Activated naive CD4-positive, alpha-beta T cell treated with anti-CD3 and anti-CD28 coated beads for 36 hours (primary cell): ENCODE measurements around the gene PDK2. TPM values are rescaled to one million over a fixed set of nuclear protein-coding genes. Genes with fewer than 3 reads are reported as not detected.

Experiments used
- CTCF ChIA-PET: fragments of 350-600 bp; sonication (Branson Sonifier 250); formaldehyde crosslinking; loops from one replicate; lab custom pipeline; 2021; ENCODE audit warnings: antibody characterized with exemption; lab: Charles Lee
- DNase-seq: peaks from one replicate; pipeline ENCODE4 v3.0.0-alpha.2; 2020
- H3K27ac Mint-ChIP-seq: one replicate; pipeline ENCODE4 v1.8.0; 2021; ENCODE audit warnings: mild to moderate bottlenecking, mixed read lengths
- H3K27me3 Mint-ChIP-seq: one replicate; pipeline ENCODE4 v1.8.0; 2021; ENCODE audit warnings: low read depth, mixed read lengths
- H3K36me3 Mint-ChIP-seq: one replicate; pipeline ENCODE4 v1.8.0; 2021; ENCODE audit warnings: low read depth, mixed read lengths
- H3K4me1 Mint-ChIP-seq: one replicate; pipeline ENCODE4 v1.8.0; 2021; ENCODE audit warnings: low read depth, mixed read lengths
- H3K4me3 Mint-ChIP-seq: one replicate; pipeline ENCODE4 v1.8.0; 2021; ENCODE audit warnings: mild to moderate bottlenecking, moderate library complexity, mixed read lengths
- H3K9me3 Mint-ChIP-seq: one replicate; pipeline ENCODE4 v1.8.0; 2021; ENCODE audit warnings: mixed read lengths
- intact Hi-C: fragments of 100-400 bp; cut with micrococcal nuclease; formaldehyde crosslinking; loops from one replicate; pipeline ENCODE4 v1.15.1; 2023
- total RNA-seq, 2 experiments: library from RNA; stranded (reverse); gene quantifications; one replicate each; pipeline ENCODE4 v1.2.3, GENCODE V29; 2021

PDK2 gene
- total RNA-seq, 2 experiments from 2014 or later: 10.5 to 11.1 TPM

GRCh38 chr17:50105811-50106210, 10.7 kb downstream of the PDK2 start:
- Mint-ChIP-seq H3K4me3 (no peak overlapping the region), H3K9me3 (no peaks in the 10 kb centered on the region), H3K27me3 (no peaks in the 10 kb centered on the region), H3K36me3 (peaks cover 4% of the 10 kb centered on the region), H3K27ac (no peak overlapping the region), H3K4me1 (no peaks in the 10 kb centered on the region)
- no peak for DNase-seq
- intact Hi-C loops: no loop called here
- CTCF ChIA-PET: no interaction called here

DNA sequence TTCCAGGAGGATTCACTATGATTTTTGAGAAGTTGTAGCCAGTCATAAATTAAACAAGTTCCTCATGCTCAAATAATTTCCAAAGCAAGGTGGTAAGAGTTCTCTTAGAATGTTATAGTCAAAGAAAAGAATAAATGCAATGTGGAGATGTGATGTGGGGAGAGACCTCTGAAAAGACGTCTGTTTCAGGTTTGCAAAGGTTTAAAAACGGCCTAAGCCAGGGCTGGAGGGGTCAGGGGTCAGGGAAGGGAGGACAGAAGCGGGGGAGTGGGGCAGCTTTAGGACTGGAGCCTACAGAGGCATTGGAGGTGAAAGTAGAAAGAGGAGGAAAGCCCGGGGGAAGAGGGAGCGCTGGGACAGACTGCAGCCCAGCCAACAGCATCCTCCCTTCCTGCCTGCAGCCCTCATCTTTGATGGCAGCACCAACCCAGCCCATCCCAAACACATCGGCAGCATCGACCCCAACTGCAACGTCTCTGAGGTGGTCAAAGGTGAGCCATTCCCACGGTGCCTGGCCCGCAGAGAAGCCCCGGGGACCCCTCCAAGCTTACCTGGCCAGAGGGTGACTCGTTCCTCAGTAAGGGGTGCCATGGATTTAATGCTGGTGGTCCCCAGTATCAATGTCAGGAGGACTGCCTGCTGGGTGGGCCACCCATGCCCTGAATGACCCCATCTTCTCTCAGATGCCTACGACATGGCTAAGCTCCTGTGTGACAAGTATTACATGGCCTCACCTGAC, 11.4 kb downstream of the PDK2 start:
- H3K4me1 Mint-ChIP-seq: no peaks in the 10 kb centered on the region
- H3K27me3 Mint-ChIP-seq: no peaks in the 10 kb centered on the region
- CTCF ChIA-PET: interaction anchor here (0.9 kb wide), 1 partner anchor 9 kb away, joined by 3 read pairs; no protein-coding TSS in a partner anchor
- peaks cover 4% of the 10 kb centered on the region for H3K36me3 Mint-ChIP-seq
- H3K4me3 Mint-ChIP-seq: no peak overlapping the region
- H3K27ac Mint-ChIP-seq: no peak overlapping the region
- no peak for DNase-seq
- no peaks in the 10 kb centered on the region for H3K9me3 Mint-ChIP-seq
- intact Hi-C loops: no loop called here

DNA sequence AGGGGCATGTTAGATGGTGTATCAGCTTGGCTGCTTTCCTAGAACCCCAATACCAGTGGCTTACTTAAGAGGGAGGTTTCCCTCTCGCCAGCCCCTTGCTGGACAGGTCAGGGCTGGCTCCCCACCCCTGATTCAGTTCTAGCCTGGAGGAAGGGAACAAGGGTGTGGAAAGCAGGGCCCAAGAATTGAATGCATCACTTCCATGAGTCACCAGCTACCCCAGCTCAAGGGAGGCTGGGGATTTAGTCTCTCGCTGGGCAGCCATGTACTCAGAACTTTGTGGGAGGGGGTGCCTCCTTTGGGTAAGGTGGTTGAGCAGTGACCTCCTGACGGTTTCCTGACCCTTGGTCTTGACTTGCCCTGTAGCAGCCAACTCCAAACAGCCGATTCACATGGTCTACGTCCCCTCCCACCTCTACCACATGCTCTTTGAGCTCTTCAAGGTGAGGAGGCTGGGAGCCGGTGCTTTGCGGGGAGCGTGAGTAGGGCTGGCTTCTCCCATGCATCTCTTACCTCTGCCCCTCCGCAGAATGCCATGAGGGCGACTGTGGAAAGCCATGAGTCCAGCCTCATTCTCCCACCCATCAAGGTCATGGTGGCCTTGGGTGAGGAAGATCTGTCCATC, 12.8 kb downstream of the PDK2 start:
- no peaks in the 10 kb centered on the region for H3K4me1 Mint-ChIP-seq
- CTCF ChIA-PET: interaction anchor here (0.7 to 2.7 kb wide), 4 partner anchors 8 to 109 kb away, joined by 3 to 12 read pairs (median 5); partner anchors contain the start of gene PDK2
- H3K4me3 Mint-ChIP-seq: no peak overlapping the region
- H3K9me3 Mint-ChIP-seq: no peaks in the 10 kb centered on the region
- peaks cover 4% of the 10 kb centered on the region for H3K36me3 Mint-ChIP-seq
- intact Hi-C loops: no loop called here
- no peak for DNase-seq
- H3K27ac Mint-ChIP-seq: no peak overlapping the region
- H3K27me3 Mint-ChIP-seq: no peaks in the 10 kb centered on the region

GRCh38 chr17:50108556-50108955, 13.4 kb downstream of the PDK2 start:
- H3K4me1 Mint-ChIP-seq: no peaks in the 10 kb centered on the region
- no peaks in the 10 kb centered on the region for H3K27me3 Mint-ChIP-seq
- H3K9me3 Mint-ChIP-seq: no peaks in the 10 kb centered on the region
- intact Hi-C loops: no loop called here
- CTCF ChIA-PET: interaction anchor here (1.5 to 2.7 kb wide), 2 partner anchors 14 to 21 kb away, joined by 7 to 12 read pairs; partner anchors contain the start of gene PDK2
- no peak for DNase-seq
- H3K4me3 Mint-ChIP-seq: no peak overlapping the region
- no peak overlapping the region for H3K27ac Mint-ChIP-seq
- peaks cover 4% of the 10 kb centered on the region for H3K36me3 Mint-ChIP-seq

DNA sequence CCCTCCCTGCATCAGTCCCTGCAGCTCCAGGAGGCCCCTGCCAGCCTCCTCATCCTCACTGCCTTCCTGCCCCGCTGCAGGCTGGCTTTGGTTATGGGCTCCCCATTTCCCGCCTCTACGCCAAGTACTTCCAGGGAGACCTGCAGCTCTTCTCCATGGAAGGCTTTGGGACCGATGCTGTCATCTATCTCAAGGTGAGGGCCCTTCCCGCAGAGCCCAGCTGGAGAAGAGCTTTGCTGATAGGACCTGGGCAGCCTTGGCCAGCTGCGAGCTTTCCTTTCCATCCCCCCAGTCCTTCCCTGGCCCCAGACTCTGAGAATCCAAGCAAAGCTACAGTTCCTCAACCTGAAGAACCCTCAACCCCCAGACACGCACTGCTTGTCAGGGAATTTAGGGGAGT, 14.1 kb downstream of the PDK2 start:
- DNase-seq: no peak
- Mint-ChIP-seq H3K4me3 (no peak overlapping the region), H3K4me1 (no peaks in the 10 kb centered on the region), H3K9me3 (no peaks in the 10 kb centered on the region), H3K27me3 (no peaks in the 10 kb centered on the region), H3K36me3 (peaks cover 4% of the 10 kb centered on the region), H3K27ac (no peak overlapping the region)
- CTCF ChIA-PET: interaction anchor here (0.7 to 2.7 kb wide), 3 partner anchors 15 to 318 kb away, joined by 3 to 12 read pairs (median 7); partner anchors contain the start of gene PDK2
- intact Hi-C loops: no loop called here

DNA sequence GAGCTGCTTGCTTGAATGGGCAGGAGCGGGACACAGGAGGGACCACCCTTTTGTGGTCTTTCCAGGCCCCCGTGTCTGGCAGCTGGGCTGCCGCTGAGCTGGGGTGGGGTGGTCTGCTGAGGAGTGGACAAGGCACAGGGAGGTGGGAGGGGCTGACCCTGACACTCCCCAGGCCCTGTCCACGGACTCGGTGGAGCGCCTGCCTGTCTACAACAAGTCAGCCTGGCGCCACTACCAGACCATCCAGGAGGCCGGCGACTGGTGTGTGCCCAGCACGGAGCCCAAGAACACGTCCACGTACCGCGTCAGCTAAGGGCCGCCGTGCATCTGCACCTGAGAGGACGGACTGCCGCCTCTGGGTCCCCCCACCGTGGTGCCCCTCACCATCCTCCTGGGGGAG, 14.6 kb downstream of the PDK2 start:
- H3K27me3 Mint-ChIP-seq: no peaks in the 10 kb centered on the region
- no peaks in the 10 kb centered on the region for H3K9me3 Mint-ChIP-seq
- no peaks in the 10 kb centered on the region for H3K4me1 Mint-ChIP-seq
- no peak overlapping the region for H3K4me3 Mint-ChIP-seq
- peaks cover 4% of the 10 kb centered on the region for H3K36me3 Mint-ChIP-seq
- DNase-seq: no peak
- intact Hi-C loops: no loop called here
- no peak overlapping the region for H3K27ac Mint-ChIP-seq
- CTCF ChIA-PET: interaction anchor here (0.7 to 2.7 kb wide), 2 partner anchors 15 to 318 kb away, joined by 3 to 12 read pairs; partner anchors contain the start of gene PDK2

DNA sequence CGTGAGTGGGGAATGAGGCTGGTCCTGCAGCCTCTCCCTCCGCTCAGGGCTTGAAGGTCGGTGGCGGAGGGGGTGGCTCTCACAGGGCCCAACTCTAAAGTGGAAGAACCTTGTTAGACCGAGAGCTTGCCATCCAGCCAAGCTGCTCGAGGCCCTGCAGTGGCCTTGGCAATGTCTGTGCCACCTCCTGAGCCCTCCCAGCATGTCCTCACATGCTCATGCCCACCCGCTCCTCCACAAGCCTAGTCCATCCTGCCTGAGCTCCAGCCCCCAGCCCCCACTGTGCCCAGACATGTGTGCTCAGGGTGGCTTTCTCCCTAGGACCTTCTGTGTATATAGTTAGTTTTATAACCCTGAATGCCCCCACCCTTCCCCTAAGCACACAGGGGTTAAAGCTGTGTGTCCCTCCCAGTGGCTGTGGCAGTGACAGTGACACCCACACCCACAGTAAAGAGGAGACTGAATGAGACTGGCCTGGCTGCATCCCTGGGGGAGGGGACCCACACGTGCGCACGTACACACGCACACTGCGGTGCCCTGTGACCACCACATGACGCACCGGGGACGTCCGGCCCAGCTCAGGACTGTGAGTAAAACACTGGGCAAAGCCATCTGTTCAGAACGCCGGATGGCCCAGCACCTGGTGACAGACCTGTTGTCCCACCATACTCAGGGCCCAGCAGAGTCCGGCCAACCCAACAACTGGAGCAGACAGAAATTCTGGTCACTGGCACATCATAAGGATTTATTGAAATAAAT, 15.6 kb downstream of the PDK2 start:
- Mint-ChIP-seq H3K36me3 (peaks cover 4% of the 10 kb centered on the region), H3K27me3 (peaks cover 8% of the 10 kb centered on the region), H3K27ac (no peak overlapping the region), H3K9me3 (no peaks in the 10 kb centered on the region), H3K4me3 (no peak overlapping the region), H3K4me1 (no peaks in the 10 kb centered on the region)
- intact Hi-C loops: no loop called here
- no peak for DNase-seq
- CTCF ChIA-PET: interaction anchor here (0.9 to 1.8 kb wide), 4 partner anchors 17 to 172 kb away, joined by 3 to 6 read pairs (median 4); no protein-coding TSS in a partner anchor

- Mint-ChIP-seq H3K9me3 (no peaks in the 10 kb centered on the region), H3K27ac (no peak overlapping the region), H3K36me3 (peaks cover 4% of the 10 kb centered on the region), H3K4me1 (peaks cover 4% of the 10 kb centered on the region), H3K4me3 (no peak overlapping the region), H3K27me3 (peaks cover 16% of the 10 kb centered on the region)
- DNase-seq: no peak
- CTCF ChIA-PET: interaction anchor here (0.6 to 1.8 kb wide), 7 partner anchors 18 to 171 kb away, joined by 3 to 6 read pairs (median 3); no protein-coding TSS in a partner anchor
- intact Hi-C loops: no loop called here
Measured at GRCh38 chr17:50111673-50112655, 16.8 kb downstream of the PDK2 start.

- peaks cover 4% of the 10 kb centered on the region for H3K36me3 Mint-ChIP-seq
- H3K4me3 Mint-ChIP-seq: no peak overlapping the region
- DNase-seq: no peak
- H3K27ac Mint-ChIP-seq: no peak overlapping the region
- CTCF ChIA-PET: interaction anchor here (0.6 to 6.2 kb wide), 6 partner anchors 18 to 116 kb away, joined by 3 to 29 read pairs (median 3); no protein-coding TSS in a partner anchor
- H3K9me3 Mint-ChIP-seq: no peaks in the 10 kb centered on the region
- intact Hi-C loops: no loop called here
- peaks cover 7% of the 10 kb centered on the region for H3K4me1 Mint-ChIP-seq
- peaks cover 20% of the 10 kb centered on the region for H3K27me3 Mint-ChIP-seq
Measured at GRCh38 chr17:50112694-50113093, 17.5 kb downstream of the PDK2 start.

DNA sequence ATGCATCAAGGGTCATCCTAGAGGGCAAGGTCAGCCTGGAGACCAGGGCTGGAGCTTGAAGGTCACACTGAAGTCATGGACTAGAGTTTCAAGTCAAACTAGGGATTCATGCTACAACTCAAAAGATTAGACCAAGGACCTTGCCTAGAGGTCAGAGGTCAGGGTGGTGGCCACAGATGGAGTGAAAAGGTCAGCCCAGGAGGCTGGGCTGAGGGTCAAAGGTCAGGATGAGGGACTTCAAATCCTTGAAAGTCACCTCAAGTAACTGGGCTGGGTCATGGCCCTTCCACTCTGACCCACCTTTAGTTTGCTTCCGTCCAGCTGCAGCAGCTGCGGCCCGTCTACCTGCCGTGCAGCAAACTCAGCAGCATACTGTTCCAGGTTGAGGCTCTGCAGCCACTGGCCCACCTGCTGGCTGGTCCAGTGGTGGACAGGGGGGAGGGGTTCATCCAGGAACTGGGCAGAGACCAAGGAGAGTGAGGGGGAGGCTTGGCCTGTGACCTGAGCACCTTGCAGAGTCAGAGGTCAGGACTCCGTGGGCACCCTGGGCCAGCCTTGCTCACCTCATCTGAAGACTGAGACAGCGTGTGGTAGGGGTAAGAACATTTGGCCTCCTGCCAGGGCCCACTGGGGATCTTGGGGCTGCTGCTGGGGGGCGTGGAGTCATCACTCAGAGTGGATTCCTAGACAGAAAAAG, 18.6 kb downstream of the PDK2 start:
- peaks cover 2% of the 10 kb centered on the region for H3K36me3 Mint-ChIP-seq
- DNase-seq: no peak
- no peak overlapping the region for H3K4me3 Mint-ChIP-seq
- CTCF ChIA-PET: interaction anchor here (0.7 to 6.2 kb wide), 16 partner anchors 10 to 183 kb away, joined by 3 to 29 read pairs (median 6); partner anchors contain the start of genes PDK2 and SAMD14
- peaks cover 7% of the 10 kb centered on the region for H3K4me1 Mint-ChIP-seq
- H3K27me3 Mint-ChIP-seq: peaks cover 26% of the 10 kb centered on the region
- no peaks in the 10 kb centered on the region for H3K9me3 Mint-ChIP-seq
- intact Hi-C loops: loop anchor here (2.0 kb wide), 1 partner anchor 17 kb away; the partner anchor contains the start of gene SAMD14
- no peak overlapping the region for H3K27ac Mint-ChIP-seq
